GM18508 (cell line): ENCODE data around the gene SPDYE4.
"Not testable (repeated sequence)": the region's sequence is repeated elsewhere in the genome, so short reads cannot be mapped to it uniquely, and the experiment has no call there.

Source experiments
- ATAC-seq: cut with Tn5 transposase; IDR thresholded peaks from one replicate; pipeline ENCODE4 v1.9.1; 2021; ENCODE audit warnings: moderate number of reproducible peaks; ENCODE audit not compliant: insufficient read depth, unreplicated experiment

SPDYE4 gene

GRCh38 chr17:8758137-8758596 is at the start of gene SPDYE4:
Gene SPDYE4 (minus strand): TSS chr17:8758546. CDS start chr17:8758382, 164 bp downstream.
- ATAC-seq: no peak

GRCh38 chr17:8806926-8807550 is 48.7 kb upstream of the SPDYE4 start:
- peak; percentile 81 for ATAC-seq

- ATAC-seq: no peak
Measured at GRCh38 chr17:8806253-8806925, 48.0 kb upstream of the SPDYE4 start.

- not testable (repeated sequence) for ATAC-seq
Measured at GRCh38 chr17:8805396-8805795, 47.0 kb upstream of the SPDYE4 start.

GRCh38 chr17:8803531-8804420 is 45.4 kb upstream of the SPDYE4 start:
- ATAC-seq: no peak

GRCh38 chr17:8801135-8801840 is 42.9 kb upstream of the SPDYE4 start:
- ATAC-seq: no peak

GRCh38 chr17:8800656-8801055 is 42.3 kb upstream of the SPDYE4 start:
- no peak for ATAC-seq

- ATAC-seq: no peak
Measured at GRCh38 chr17:8799570-8800212, 41.3 kb upstream of the SPDYE4 start.

GRCh38 chr17:8798846-8799569 is 40.7 kb upstream of the SPDYE4 start, which contains the start of gene MFSD6L:
Gene MFSD6L (minus strand): TSS chr17:8799365. CDS start chr17:8799120, 245 bp downstream.
- no peak for ATAC-seq

- ATAC-seq: no peak
Measured at GRCh38 chr17:8798176-8798845, 40.0 kb upstream of the SPDYE4 start.

GRCh38 chr17:8797621-8798175 is 39.4 kb upstream of the SPDYE4 start:
- no peak for ATAC-seq

- ATAC-seq: no peak
Measured at GRCh38 chr17:8794636-8795035, 36.3 kb upstream of the SPDYE4 start.

- ATAC-seq: no peak
Measured at GRCh38 chr17:8793649-8794048, 35.3 kb upstream of the SPDYE4 start.

- no peak for ATAC-seq
Measured at GRCh38 chr17:8792646-8793045, 34.3 kb upstream of the SPDYE4 start.

GRCh38 chr17:8791910-8792270 is 33.5 kb upstream of the SPDYE4 start:
- no peak for ATAC-seq

- no peak for ATAC-seq
Measured at GRCh38 chr17:8791248-8791909, 33.0 kb upstream of the SPDYE4 start.

- ATAC-seq: no peak
Measured at GRCh38 chr17:8789743-8790142, 31.4 kb upstream of the SPDYE4 start.

GRCh38 chr17:8788998-8789397 is 30.7 kb upstream of the SPDYE4 start:
- no peak for ATAC-seq
